ENCODE measurements around the gene GSTM4. TPM values are rescaled to one million over a fixed set of nuclear protein-coding genes. Genes with fewer than 3 reads are reported as not detected.

The GSTM4 gene
- total and polyA plus RNA-seq, 2 of the 8 experiments (the other 6 are each of a cell fraction or from before 2014, with no cell fraction given) = 11.3 to 31.4 TPM

DNA sequence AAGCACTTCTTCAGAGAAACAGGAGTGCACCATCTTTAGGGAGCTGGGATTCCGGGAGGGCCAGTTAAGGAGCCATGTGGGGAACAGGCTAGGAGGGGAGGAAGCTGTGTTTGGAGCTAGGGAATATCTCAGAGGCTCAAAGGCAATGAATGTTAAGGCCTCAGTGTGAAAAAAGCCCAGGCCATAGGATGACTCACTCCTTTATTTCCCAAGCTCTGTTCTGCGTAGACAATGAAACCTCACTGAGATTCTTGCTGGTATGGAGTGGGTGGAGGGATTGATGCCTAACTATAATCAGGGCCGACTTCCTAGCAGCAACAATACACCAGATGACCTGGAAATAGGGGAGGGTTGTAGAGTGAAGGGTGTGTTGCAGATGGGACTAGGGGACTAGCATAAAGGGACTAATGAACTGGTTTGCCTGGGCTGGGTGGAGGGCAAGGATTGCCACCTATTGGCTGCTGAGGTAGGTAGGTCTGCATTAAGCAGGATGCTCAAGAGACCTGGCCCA, 38.6 kb upstream of the GSTM4 start:
- peaks cover 4 to 23% (median 12%) of the 10 kb centered on the region in 4 experiments for H3K4me1 ChIP-seq (replicated peaks in 1 of 4; ENCODE audit: control insufficient read depth in 3 of 4, insufficient read depth in 4 of 4, low read length in 3 of 4)
- peak overlapping the region; percentile 25; the same call in 1 of the 2 replicates for H2BK20ac ChIP-seq (ENCODE audit: low read length)
- peak overlapping the region; percentile 26; the same call in 1 of the 2 replicates for H3K27ac ChIP-seq (ENCODE audit: low read depth, low read length)
- 0 out of 2 replicates have a peak overlapping the region, but pooled peaks have one; percentile 70 for H2BK12ac ChIP-seq (ENCODE audit: low read depth, low read length)
- H3K4me3 ChIP-seq (ENCODE audit: extremely low read depth in 1 of 4, insufficient read depth in 2 of 4, low read depth in 3 of 4, low read length in 4 of 4) = no peak overlapping the region
- no peak for DNase-seq (ENCODE audit: low read depth in 1 of 2, low spot score in 2 of 2)
- H4K8ac ChIP-seq (ENCODE audit: extremely low read depth, insufficient read depth, low read length) = no peak overlapping the region
- no peak overlapping the region for H4K91ac ChIP-seq (replicated peaks; ENCODE audit: insufficient read length, low read length)
- POLR2A ChIA-PET (ENCODE audit: partially characterized antibody) = interaction anchor here (1.2 to 2.0 kb wide), 6 partner anchors 8 to 69 kb away, joined by 3 to 11 read pairs (median 7); partner anchors contain the start of gene GNAI3
- H2AK5ac ChIP-seq (ENCODE audit: low read depth, low read length) = no peak overlapping the region
- H3K79me2 ChIP-seq (ENCODE audit: control insufficient read depth in 1 of 2, insufficient read depth in 2 of 2, low read length in 2 of 2) = peaks cover 0 to 14% of the 10 kb centered on the region in 2 experiments; a peak in 2 of 4 replicates
- H3K36me3 ChIP-seq (ENCODE audit: control insufficient read depth in 2 of 4, insufficient read depth in 4 of 4, low read length in 3 of 4) = no peaks in the 10 kb centered on the region
- H3K27me3 ChIP-seq (replicated peaks in 1 of 4; ENCODE audit: control insufficient read depth in 3 of 4, extremely low read depth in 1 of 4, insufficient read depth in 3 of 4, low read length in 3 of 4) = no peaks in the 10 kb centered on the region
- H3K4ac ChIP-seq (replicated peaks; ENCODE audit: insufficient read length, low read depth, low read length) = no peak overlapping the region
- H3K9ac ChIP-seq (replicated peaks in 1 of 4; ENCODE audit: extremely low read depth in 1 of 4, low read depth in 3 of 4, low read length in 3 of 4) = no peak overlapping the region
- no peak overlapping the region for H4K5ac ChIP-seq (ENCODE audit: insufficient read length, low read depth, low read length)
- FAIRE-seq = no peak
- no peaks in the 10 kb centered on the region for H3K9me3 ChIP-seq (ENCODE audit: insufficient read depth in 2 of 2, low read depth in 1 of 2, low read length in 1 of 2)
- H3K4me2 ChIP-seq (ENCODE audit: insufficient read depth in 1 of 2, low read depth in 2 of 2, low read length in 2 of 2) = peak overlapping the region; percentile 15 to 30; a peak in 3 of 4 replicates
- H2BK120ac ChIP-seq (replicated peaks; ENCODE audit: low read depth, low read length) = no peak overlapping the region
- no peak overlapping the region for H3K23ac ChIP-seq (ENCODE audit: insufficient read length)
- peaks cover 7% of the 10 kb centered on the region for H3K79me1 ChIP-seq (ENCODE audit: low read depth, low read length)
- 0 out of 2 replicates have a peak overlapping the region, but pooled peaks have one; percentile 40 for H2BK15ac ChIP-seq (ENCODE audit: low read length)
- H4K20me1 ChIP-seq (replicated peaks in 1 of 2; ENCODE audit: control insufficient read depth in 1 of 2, insufficient read depth in 2 of 2, low read length in 2 of 2) = peaks cover 0 to 11% of the 10 kb centered on the region in 2 experiments
- no peak overlapping the region for H3K56ac ChIP-seq (replicated peaks; ENCODE audit: insufficient read length, low read depth, low read length)
- H2AFZ ChIP-seq (ENCODE audit: low read length) = peak overlapping the region; percentile 91; the same call in 1 of the 2 replicates
- H3K23me2 ChIP-seq (ENCODE audit: low read depth, low read length) = peaks cover 16% of the 10 kb centered on the region
- H2BK5ac ChIP-seq (ENCODE audit: low read depth, low read length) = no peak overlapping the region
- no peak overlapping the region; the same call in 1 of the 2 replicates for H3K18ac ChIP-seq (ENCODE audit: extremely low read depth, low read length)
- no peak overlapping the region for H3K14ac ChIP-seq (ENCODE audit: insufficient read length)
- CTCF ChIA-PET (ENCODE audit: partially characterized antibody) = interaction anchor here (0.7 to 6.8 kb wide), 18 partner anchors 9 to 159 kb away, joined by 3 to 92 read pairs (median 4); no protein-coding TSS in a partner anchor
- WGBS, 2 experiments (ENCODE audit: extremely low coverage in 1 of 2, insufficient coverage in 1 of 2, insufficient read length in 1 of 2, insufficient replicate concordance in 2 of 2, low coverage in 1 of 2, low lambda C conversion rate in 2 of 2, missing lambda C conversion rate in 1 of 2) = 39% methylated on average over 3 of the region's 3 CpGs; no CpG with 5 or more reads in 1 of the 2 experiments
- no peak for TF ChIP-seq CTBP2 (IDR thresholded peaks at IDR 0.05; ENCODE audit: borderline replicate concordance, insufficient read depth, insufficient read length, low read length)
- TF ChIP-seq, protein P1, sequence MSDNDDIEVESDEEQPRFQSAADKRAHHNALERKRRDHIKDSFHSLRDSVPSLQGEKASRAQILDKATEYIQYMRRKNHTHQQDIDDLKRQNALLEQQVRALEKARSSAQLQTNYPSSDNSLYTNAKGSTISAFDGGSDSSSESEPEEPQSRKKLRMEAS (IDR thresholded peaks at IDR 0.05) = peak; percentile 16; the same call in 1 of the 2 replicates
- no peak for TF ChIP-seq ZNF274 (IDR thresholded peaks at IDR 0.05; ENCODE audit: borderline replicate concordance, extremely low read depth, low read length)
- 0 out of 2 replicates have a peak, but pooled peaks have one; percentile 14 for TF ChIP-seq SP1 (IDR thresholded peaks at IDR 0.05; ENCODE audit: low read depth, low read length)
- no peak for TF ChIP-seq NANOG (IDR thresholded peaks at IDR 0.05; ENCODE audit: insufficient read depth, low read depth, low read length, poor library complexity, severe bottlenecking)
- TF ChIP-seq, protein P2, sequence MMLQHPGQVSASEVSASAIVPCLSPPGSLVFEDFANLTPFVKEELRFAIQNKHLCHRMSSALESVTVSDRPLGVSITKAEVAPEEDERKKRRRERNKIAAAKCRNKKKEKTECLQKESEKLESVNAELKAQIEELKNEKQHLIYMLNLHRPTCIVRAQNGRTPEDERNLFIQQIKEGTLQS (IDR thresholded peaks at IDR 0.05; ENCODE audit: insufficient read depth, low read depth, low read length) = peak; percentile 35; the same call in 1 of the 2 replicates
- no peak for TF ChIP-seq POU5F1 (IDR thresholded peaks at IDR 0.05; ENCODE audit: low read depth, low read length)
- TF ChIP-seq, protein P3, sequence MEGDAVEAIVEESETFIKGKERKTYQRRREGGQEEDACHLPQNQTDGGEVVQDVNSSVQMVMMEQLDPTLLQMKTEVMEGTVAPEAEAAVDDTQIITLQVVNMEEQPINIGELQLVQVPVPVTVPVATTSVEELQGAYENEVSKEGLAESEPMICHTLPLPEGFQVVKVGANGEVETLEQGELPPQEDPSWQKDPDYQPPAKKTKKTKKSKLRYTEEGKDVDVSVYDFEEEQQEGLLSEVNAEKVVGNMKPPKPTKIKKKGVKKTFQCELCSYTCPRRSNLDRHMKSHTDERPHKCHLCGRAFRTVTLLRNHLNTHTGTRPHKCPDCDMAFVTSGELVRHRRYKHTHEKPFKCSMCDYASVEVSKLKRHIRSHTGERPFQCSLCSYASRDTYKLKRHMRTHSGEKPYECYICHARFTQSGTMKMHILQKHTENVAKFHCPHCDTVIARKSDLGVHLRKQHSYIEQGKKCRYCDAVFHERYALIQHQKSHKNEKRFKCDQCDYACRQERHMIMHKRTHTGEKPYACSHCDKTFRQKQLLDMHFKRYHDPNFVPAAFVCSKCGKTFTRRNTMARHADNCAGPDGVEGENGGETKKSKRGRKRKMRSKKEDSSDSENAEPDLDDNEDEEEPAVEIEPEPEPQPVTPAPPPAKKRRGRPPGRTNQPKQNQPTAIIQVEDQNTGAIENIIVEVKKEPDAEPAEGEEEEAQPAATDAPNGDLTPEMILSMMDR (IDR thresholded peaks at IDR 0.05; ENCODE audit: control extremely low read depth in 1 of 3, insufficient read depth in 1 of 3, low read depth in 1 of 3, low read length in 3 of 3) = peak in 2 of 3 experiments; percentile 11 to 33; a peak in 2 of 4 replicates
